ENCODE measurements around the gene PLAAT4. TPM values are rescaled to one million over a fixed set of nuclear protein-coding genes. Genes with fewer than 3 reads are reported as not detected.

The PLAAT4 gene
- total RNA-seq, 1 donor from 2014 or later: 14.7 TPM

DNA sequence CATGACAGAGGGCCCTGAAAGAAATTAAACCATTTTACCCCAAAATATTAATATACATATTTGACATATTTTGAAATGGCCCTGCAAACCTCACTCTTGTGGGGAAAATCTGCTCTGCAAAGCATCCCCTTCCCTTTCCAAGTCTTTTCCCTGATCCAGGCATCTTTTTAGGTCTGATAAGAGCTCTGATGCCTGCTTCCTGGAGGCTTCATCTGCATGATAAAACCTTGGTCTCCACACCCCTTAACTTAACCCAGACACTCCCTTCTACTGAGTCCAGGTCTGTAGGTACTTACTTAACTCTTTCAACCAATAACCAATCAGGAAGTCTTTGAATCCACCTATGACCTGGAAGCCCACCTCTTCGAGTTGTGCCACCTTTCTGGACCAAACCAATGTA lies 32.6 kb upstream of the PLAAT4 start:
- Mint-ChIP-seq H3K36me3 (ENCODE audit: low read depth) (peaks cover 2% of the 10 kb centered on the region), H3K4me3 (no peak overlapping the region), H3K27me3 (no peaks in the 10 kb centered on the region), H3K27ac (no peak overlapping the region), H3K9me3 (peaks cover 22% of the 10 kb centered on the region), H3K4me1 (peaks cover 9% of the 10 kb centered on the region)
- DNase-seq: no peak
- intact Hi-C loops (cut with micrococcal nuclease): no loop called here

DNA sequence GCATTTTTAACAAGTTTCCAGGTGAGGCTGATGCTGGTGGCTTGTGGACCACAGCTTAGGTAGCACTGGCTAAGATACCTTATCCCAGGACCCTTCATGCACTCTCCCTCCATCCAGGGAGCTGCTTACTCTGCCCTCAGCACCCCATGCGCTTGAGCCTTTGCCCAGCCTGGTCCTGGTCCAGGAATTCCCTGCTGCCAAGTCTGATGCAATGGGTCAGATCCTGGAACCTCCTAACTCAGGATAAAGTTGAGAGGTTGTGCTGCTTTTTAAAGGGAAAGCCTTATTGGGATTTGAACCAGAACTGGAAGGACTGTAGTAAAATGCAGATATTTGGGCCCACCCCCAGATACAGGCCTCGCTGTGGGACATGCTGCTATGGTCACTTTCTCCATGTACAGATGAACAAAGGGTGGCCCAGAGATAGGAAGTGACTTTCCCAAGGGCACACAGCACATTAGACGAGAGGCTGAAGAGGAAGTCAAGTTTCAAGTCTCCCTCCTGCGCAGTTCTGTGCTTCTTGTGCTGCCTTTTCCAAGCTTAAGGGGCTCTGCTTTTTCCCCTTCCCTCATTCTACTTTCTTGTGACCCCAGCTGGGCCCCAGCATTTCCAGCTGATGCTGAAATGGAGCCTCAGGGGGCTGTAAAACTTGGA lies 31.5 kb upstream of the PLAAT4 start:
- DNase-seq: no peak
- Mint-ChIP-seq H3K27ac (no peak overlapping the region), H3K36me3 (ENCODE audit: low read depth) (peaks cover 2% of the 10 kb centered on the region), H3K9me3 (peaks cover 14% of the 10 kb centered on the region), H3K4me1 (peaks cover 9% of the 10 kb centered on the region), H3K4me3 (no peak overlapping the region), H3K27me3 (no peaks in the 10 kb centered on the region)
- intact Hi-C loops (cut with micrococcal nuclease): no loop called here

DNA sequence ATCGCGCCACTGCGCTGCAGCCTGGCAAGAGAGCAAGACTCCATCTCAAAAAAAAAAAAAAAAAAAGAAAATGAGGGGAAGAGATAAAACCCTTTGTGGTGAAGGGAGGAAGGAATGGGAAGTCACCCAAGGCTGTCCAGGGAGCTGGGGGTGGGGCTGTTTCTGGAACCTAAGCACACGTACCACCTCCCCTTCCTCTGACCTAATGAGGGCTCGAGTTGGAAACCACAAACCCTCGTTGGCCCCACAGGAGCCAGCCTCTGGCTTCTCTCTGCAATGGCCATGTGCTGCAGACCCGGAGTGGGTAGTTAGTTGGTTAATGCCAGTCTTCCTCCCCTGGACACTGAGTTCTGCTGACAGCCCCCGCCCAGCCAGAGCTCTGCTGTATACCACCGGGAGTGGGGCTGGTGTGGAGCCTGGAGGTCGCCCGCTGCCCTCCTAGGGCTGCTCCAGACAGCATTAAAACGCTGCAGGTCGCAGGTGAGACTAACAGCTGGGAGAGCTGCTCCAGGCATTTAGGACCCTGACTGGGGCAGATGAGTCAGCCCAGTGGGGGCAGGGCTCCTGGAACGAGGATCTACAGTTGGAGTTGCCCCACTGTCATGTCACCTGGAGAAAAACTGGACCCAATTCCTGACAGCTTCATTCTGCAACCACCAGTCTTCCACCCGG lies 30.6 kb upstream of the PLAAT4 start, which contains the start of gene LGALS12:
TSS of gene LGALS12 (plus strand) at position 228 of the 672 bp plus-strand sequence. CDS start at position 603, 375 bp downstream.
- Mint-ChIP-seq H3K27ac (no peak within 1 kb of the TSS), H3K27me3 (no peaks in the 10 kb centered on the region), H3K4me3 (no peak within 1 kb of the TSS), H3K36me3 (ENCODE audit: low read depth) (no peaks in the 10 kb centered on the region), H3K4me1 (peaks cover 9% of the 10 kb centered on the region), H3K9me3 (peaks cover 8% of the 10 kb centered on the region)
- DNase-seq: no peak
- intact Hi-C loops (cut with micrococcal nuclease): no loop called here

DNA sequence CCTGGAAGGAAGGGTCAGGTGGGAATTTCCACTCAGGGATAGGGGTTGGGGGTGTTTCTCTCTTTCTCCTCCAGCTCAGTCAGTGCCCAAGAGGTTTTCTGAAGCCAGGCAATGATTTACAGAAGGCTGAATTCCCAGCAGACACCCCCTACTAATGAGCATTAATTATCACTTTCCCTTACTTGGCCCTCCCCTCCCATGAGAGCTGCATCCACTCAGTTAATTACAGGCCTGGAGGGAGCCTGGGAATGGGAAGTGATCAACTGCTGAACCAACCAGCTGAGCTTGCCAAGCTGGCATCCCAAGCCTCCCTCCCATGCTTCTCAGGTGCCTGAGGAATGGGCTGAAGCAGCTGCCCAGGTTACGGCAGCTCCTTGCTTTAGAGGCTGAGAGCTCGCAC lies 29.7 kb upstream of the PLAAT4 start:
- intact Hi-C loops (cut with micrococcal nuclease): no loop called here
- Mint-ChIP-seq H3K9me3 (peaks cover 8% of the 10 kb centered on the region), H3K27ac (no peak overlapping the region), H3K4me1 (peaks cover 9% of the 10 kb centered on the region), H3K4me3 (no peak overlapping the region), H3K27me3 (no peaks in the 10 kb centered on the region), H3K36me3 (ENCODE audit: low read depth) (no peaks in the 10 kb centered on the region)
- no peak for DNase-seq

DNA sequence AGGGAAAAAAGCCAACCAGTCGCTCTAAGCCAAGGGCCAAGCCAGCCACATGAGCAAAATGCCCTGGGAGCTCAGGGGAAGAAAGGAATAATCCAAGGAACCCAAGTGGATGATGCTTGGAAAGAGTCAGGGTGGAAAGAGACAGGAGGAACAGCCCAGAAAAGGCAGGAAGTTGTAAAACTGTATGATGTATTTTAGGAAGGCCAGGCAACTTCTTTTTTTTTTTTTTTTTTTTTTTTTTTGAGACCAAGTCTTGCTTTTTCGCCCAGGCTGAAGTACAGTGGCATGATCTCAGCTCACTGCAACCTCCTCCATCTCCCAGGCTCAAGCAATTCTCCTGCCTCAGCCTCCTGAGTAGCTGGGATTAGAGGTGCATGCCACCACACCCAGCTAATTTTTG lies 29.1 kb upstream of the PLAAT4 start:
- Mint-ChIP-seq H3K27ac (no peak overlapping the region), H3K27me3 (no peaks in the 10 kb centered on the region), H3K4me3 (no peak overlapping the region), H3K36me3 (ENCODE audit: low read depth) (no peaks in the 10 kb centered on the region), H3K4me1 (peaks cover 5% of the 10 kb centered on the region), H3K9me3 (peaks cover 8% of the 10 kb centered on the region)
- DNase-seq: no peak
- intact Hi-C loops (cut with micrococcal nuclease): no loop called here

DNA sequence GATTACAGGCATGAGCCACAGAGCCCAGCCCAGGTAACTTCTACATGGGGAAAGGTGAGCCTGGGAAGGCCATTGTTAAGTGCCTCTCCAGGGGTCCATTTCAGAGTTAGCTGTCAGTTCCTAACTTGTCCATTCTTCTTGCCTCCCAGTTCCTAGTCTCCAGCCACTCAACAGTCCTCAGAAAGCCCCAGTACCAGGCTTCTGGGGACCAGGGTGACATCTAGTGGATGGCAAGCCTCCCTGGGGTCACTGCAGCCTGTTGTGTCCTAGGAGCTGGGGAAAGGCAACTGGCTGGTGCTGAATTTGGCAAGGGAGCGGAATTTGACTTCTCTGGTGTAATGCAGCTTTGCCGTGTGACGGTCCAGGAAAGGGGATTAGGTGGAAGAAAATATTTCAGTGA lies 28.6 kb upstream of the PLAAT4 start:
- Mint-ChIP-seq H3K27me3 (no peaks in the 10 kb centered on the region), H3K9me3 (peaks cover 3% of the 10 kb centered on the region), H3K4me3 (no peak overlapping the region), H3K36me3 (ENCODE audit: low read depth) (no peaks in the 10 kb centered on the region), H3K27ac (no peak overlapping the region), H3K4me1 (peaks cover 5% of the 10 kb centered on the region)
- peak; percentile 68 for DNase-seq
- intact Hi-C loops (cut with micrococcal nuclease): no loop called here

DNA sequence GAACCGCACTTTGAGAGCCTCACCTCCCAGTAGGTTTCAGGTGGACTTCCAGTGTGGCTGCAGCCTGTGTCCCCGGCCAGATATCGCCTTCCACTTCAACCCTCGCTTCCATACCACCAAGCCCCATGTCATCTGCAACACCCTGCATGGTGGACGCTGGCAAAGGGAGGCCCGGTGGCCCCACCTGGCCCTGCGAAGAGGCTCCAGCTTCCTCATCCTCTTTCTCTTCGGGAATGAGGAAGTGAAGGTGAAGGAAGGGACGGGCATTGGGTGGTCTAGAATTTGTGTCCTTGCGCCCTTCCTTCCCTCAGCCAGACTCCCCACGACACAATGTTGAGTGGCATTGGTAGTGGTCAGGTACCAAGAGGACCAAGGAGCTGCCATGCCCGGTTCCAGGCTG lies 27.9 kb upstream of the PLAAT4 start:
- DNase-seq: no peak
- intact Hi-C loops (cut with micrococcal nuclease): no loop called here
- no peaks in the 10 kb centered on the region for H3K36me3 Mint-ChIP-seq (ENCODE audit: low read depth)
- H3K4me1 Mint-ChIP-seq: peaks cover 5% of the 10 kb centered on the region
- no peaks in the 10 kb centered on the region for H3K27me3 Mint-ChIP-seq
- no peak overlapping the region for H3K4me3 Mint-ChIP-seq
- no peak overlapping the region for H3K27ac Mint-ChIP-seq
- no peaks in the 10 kb centered on the region for H3K9me3 Mint-ChIP-seq

DNA sequence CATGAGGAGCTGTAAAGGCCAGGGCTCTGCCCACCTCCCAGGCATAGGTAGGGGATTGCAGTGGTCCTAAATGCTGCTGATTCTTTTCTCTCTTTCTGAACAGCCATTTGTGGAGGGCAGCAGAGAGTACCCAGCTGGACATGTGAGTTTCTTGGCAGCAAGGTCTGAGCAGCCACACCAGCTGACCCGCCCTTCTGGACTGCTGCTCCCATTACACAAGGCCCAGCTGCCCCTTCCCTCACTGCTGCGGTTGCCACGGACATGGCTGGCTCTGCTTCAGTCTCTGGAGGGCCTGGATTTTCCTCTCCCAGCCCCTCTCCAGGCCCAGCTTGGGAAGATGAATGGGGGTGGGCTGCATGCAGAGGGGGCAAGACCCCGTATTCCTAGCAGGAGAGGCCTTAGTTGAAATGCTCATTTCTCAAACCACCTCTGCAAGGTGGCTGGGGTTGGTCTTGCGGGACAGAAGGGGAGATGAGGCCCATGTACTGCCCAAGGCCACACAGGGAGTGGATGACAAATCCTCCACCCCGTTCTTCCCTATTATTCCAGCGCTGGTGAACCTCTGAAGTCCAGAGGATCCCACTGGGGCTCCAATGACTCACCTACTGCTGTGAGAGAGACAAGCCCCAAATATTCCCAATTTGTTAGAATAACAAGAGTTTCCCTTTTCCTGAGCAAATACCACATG lies 26.1 kb upstream of the PLAAT4 start:
- no peak for DNase-seq
- Mint-ChIP-seq H3K4me3 (no peak overlapping the region), H3K36me3 (ENCODE audit: low read depth) (no peaks in the 10 kb centered on the region), H3K27ac (no peak overlapping the region), H3K9me3 (no peaks in the 10 kb centered on the region), H3K4me1 (peaks cover 5% of the 10 kb centered on the region), H3K27me3 (no peaks in the 10 kb centered on the region)
- intact Hi-C loops (cut with micrococcal nuclease): loop anchor here (10.0 kb wide), 1 partner anchor 54 kb away; the partner anchor contains the start of gene PLAAT2

DNA sequence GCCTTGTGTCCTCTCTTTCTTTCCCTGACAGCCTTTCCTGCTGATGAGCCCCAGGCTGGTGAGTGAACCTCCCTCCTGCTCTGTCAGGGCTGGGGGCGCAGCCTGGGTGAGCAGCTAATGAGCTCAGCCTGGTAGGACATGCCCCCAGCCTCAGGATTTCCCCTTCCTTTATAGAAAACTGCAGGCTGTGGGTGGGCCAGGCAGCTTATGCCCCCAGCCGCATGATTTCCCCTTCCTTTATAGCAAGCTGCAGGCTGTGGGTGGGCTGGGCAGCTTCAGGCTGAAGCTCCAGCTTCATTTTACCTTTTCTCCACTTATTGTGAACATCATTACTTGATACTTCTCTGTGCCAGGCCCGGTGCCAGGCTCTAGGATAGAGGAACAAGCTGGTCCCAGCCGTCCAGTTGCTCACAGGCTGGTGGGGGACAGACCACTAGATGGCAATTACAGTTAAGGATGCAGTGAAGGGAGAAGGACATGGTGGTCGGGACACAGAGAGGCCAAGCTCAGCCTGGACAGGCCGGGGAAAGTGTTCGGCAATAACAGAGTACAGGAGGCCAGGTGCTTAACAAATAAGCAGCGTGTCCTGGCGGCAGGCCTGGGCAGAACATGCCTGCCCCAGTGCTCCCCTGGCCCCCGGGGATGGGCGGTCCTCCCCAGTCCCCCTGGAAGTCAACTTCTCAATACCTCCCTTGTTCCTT lies 25.4 kb upstream of the PLAAT4 start:
- H3K36me3 Mint-ChIP-seq (ENCODE audit: low read depth): no peaks in the 10 kb centered on the region
- H3K9me3 Mint-ChIP-seq: no peaks in the 10 kb centered on the region
- H3K27ac Mint-ChIP-seq: no peak overlapping the region
- H3K4me1 Mint-ChIP-seq: peaks cover 5% of the 10 kb centered on the region
- no peak overlapping the region for H3K4me3 Mint-ChIP-seq
- no peaks in the 10 kb centered on the region for H3K27me3 Mint-ChIP-seq
- intact Hi-C loops (cut with micrococcal nuclease): loop anchor here (10.0 kb wide), 1 partner anchor 54 kb away; the partner anchor contains the start of gene PLAAT2
- DNase-seq: no peak

DNA sequence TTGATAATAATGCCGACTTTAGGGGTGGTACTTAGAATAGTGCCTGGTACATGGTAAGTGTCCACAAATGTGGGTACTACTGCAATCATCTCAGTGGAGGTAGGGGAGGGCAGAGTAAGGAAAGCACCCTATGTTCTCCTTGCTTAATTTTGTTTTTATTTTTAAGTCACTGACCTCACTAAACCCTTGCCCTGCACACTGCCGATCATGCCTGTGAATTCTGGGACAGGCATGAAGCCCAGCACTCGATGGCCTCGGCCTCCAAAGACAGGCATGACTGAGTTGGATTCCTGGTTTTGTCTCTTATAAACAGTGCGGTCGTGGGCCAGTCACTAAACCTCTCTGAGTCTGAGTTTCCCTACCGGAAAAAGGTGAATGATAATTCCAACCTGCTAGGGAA lies 23.8 kb upstream of the PLAAT4 start:
- no peak for DNase-seq
- intact Hi-C loops (cut with micrococcal nuclease): loop anchor here (10.0 kb wide), 1 partner anchor 52 kb away; the partner anchor contains the start of gene PLAAT2
- Mint-ChIP-seq H3K27ac (no peak overlapping the region), H3K36me3 (ENCODE audit: low read depth) (no peaks in the 10 kb centered on the region), H3K27me3 (no peaks in the 10 kb centered on the region), H3K9me3 (no peaks in the 10 kb centered on the region), H3K4me1 (no peaks in the 10 kb centered on the region), H3K4me3 (no peak overlapping the region)

DNA sequence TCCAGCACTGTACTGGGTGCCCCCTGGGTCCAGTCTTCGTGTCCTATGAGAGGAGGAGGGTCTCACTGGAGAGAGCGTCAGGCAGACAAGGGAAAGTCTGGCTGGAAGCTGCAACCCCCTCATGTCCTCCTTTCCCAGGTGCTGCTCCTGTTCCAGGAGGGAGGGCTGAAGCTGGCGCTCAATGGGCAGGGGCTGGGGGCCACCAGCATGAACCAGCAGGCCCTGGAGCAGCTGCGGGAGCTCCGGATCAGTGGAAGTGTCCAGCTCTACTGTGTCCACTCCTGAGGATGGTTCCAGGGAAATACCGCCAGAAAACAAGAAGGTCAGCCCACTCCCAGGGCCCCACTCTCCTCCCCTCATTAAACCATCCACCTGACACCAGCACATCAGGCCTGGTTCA lies 20.5 kb upstream of the PLAAT4 start:
- intact Hi-C loops (cut with micrococcal nuclease): loop anchor here (10.0 kb wide), 1 partner anchor 49 kb away; the partner anchor contains the start of gene PLAAT2

DNA sequence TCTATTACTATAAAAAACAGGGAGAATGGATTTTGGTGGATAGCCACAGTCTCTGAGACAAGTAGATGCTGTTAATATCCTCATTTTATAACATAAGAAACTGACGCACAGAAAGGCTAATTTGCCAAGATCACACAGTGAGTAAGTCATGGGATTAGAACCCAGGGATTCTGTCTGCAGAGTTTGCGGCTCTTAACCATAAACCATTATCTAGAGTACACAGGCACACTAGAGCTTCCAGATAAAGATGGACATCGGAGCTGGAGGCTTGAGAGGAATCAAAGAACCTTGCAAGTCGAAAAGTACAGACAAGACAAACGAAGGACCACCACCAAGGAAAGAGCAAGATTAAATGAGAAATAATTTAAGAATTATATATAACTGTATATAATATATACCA lies 19.5 kb upstream of the PLAAT4 start:
- intact Hi-C loops (cut with micrococcal nuclease): loop anchor here (10.0 kb wide), 1 partner anchor 48 kb away; the partner anchor contains the start of gene PLAAT2

More for the DNA sequence above, 20.5 kb upstream of the PLAAT4 start:
- H3K27ac Mint-ChIP-seq: no peak overlapping the region
- no peaks in the 10 kb centered on the region for H3K9me3 Mint-ChIP-seq
- peaks cover 10% of the 10 kb centered on the region for H3K4me1 Mint-ChIP-seq
- no peak for DNase-seq
- H3K36me3 Mint-ChIP-seq (ENCODE audit: low read depth): no peaks in the 10 kb centered on the region
- H3K27me3 Mint-ChIP-seq: peaks cover 4% of the 10 kb centered on the region
- H3K4me3 Mint-ChIP-seq: no peak overlapping the region

DNA sequence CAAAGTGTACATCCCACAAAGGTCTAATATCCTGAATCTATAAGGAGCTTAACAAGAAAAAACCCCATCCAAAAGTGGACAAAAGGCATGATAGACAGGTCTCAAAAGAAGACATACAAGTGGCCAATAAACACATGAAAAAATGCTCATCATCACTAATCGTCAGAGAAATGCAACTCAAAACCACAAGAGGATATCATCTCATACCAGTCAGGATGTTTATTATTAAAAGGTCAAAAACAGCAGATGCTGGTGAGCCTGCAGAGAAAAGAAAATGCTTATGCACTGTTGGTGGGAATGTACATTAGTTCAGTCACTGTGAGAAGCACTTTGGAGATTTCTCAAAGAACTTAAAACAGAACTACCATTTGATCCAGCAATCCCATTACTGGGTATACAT lies 18.1 kb upstream of the PLAAT4 start:
- no peaks in the 10 kb centered on the region for H3K36me3 Mint-ChIP-seq (ENCODE audit: low read depth)

More for the DNA sequence above, 19.5 kb upstream of the PLAAT4 start:
- Mint-ChIP-seq H3K4me3 (no peak overlapping the region), H3K27me3 (peaks cover 4% of the 10 kb centered on the region), H3K4me1 (peaks cover 10% of the 10 kb centered on the region), H3K27ac (no peak overlapping the region), H3K36me3 (ENCODE audit: low read depth) (no peaks in the 10 kb centered on the region), H3K9me3 (no peaks in the 10 kb centered on the region)
- DNase-seq: no peak

More for the DNA sequence above, 18.1 kb upstream of the PLAAT4 start:
- Mint-ChIP-seq H3K27ac (peak overlapping the region; percentile 32), H3K9me3 (no peaks in the 10 kb centered on the region), H3K4me3 (no peak overlapping the region), H3K27me3 (peaks cover 5% of the 10 kb centered on the region), H3K4me1 (peaks cover 10% of the 10 kb centered on the region)
- intact Hi-C loops (cut with micrococcal nuclease): loop anchor here (10.0 kb wide), 1 partner anchor 46 kb away; the partner anchor contains the start of gene PLAAT2
- DNase-seq: no peak
